SK-N-SH (cell line): Measurements from ENCODE around the gene HECW1. TPM values are rescaled to one million over a fixed set of nuclear protein-coding genes. Genes with fewer than 3 reads are reported as not detected.

Experiments
- CTCF ChIA-PET: fragments of 300-600, 350-600 bp; formaldehyde crosslinking; extraction: SDS; loops from one replicate; lab custom pipeline; 2021; lab: Yijun Ruan, JAX
- POLR2A ChIA-PET: fragments of 350-600 bp; sonication (Branson Sonifier 250); formaldehyde crosslinking; extraction: SDS; loops from one replicate; lab custom pipeline; 2020; ENCODE audit warnings: antibody characterized with exemption, inconsistent platforms; lab: Yijun Ruan, JAX
- DNase-seq: peaks from one replicate; pipeline ENCODE4 v3.0.0; 2012
- H2AFZ ChIP-seq: fragments of 200-600 bp; sonication (generic); 2 replicates; pipeline ENCODE4 v1.8.1; 2016; ENCODE audit warnings: antibody characterized with exemption, mild to moderate bottlenecking, low read depth
- H3F3A ChIP-seq: fragments of 200-600 bp; sonication (generic); replicated peaks from 2 replicates; pipeline ENCODE3; 2016; ENCODE audit warnings: antibody characterized with exemption, mild to moderate bottlenecking; ENCODE audit not compliant: insufficient read depth
- H3K27ac ChIP-seq, 2 experiments: fragments of 200-500 bp in 1 of 2; fragments of 200-600 bp in 1 of 2; sonication (Bioruptor generic) in 1 of 2; sonication (generic), shearing (Covaris generic) in 1 of 2; 2 replicates each; pipeline versions ENCODE4 v1.5.1 to v1.6.1; 2014 to 2016; ENCODE audit warnings: low read depth in 2 of 2, inconsistent platforms in 1 of 2, low read length in 1 of 2, mild to moderate bottlenecking in 1 of 2, mixed read lengths in 1 of 2
- H3K27me3 ChIP-seq: fragments of 200-600 bp; sonication (generic), shearing (Covaris generic); 2 replicates; pipeline ENCODE4 v1.6.1; 2016; ENCODE audit warnings: mixed run types; ENCODE audit not compliant: insufficient read depth
- H3K36me3 ChIP-seq, 2 experiments: fragments of 200-500 bp in 1 of 2; fragments of 200-600 bp in 1 of 2; sonication (Bioruptor generic) in 1 of 2; sonication (generic) in 1 of 2; replicated peaks in 1 of 2; 2 replicates each; pipeline versions ENCODE3 to v1.5.1; 2014 to 2016; ENCODE audit warnings: low read length in 1 of 2, mild to moderate bottlenecking in 1 of 2; ENCODE audit not compliant: insufficient read depth in 2 of 2, control insufficient read depth in 1 of 2
- H3K4me1 ChIP-seq, 2 experiments: fragments of 200-500 bp in 1 of 2; fragments of 200-600 bp in 1 of 2; sonication (Bioruptor generic) in 1 of 2; sonication (generic), shearing (Covaris generic) in 1 of 2; 2 replicates each; pipeline versions ENCODE4 v1.5.1 to v1.6.1; 2014 to 2016; ENCODE audit warnings: low read depth in 1 of 2, low read length in 1 of 2, mixed run types in 1 of 2; ENCODE audit not compliant: insufficient read depth in 2 of 2, control insufficient read depth in 1 of 2
- H3K4me2 ChIP-seq: fragments of 200-600 bp; sonication (generic), shearing (Covaris generic); 2 replicates; pipeline ENCODE4 v1.6.1; 2017; ENCODE audit warnings: mixed run types
- H3K4me3 ChIP-seq, 2 experiments: fragments of 200-500 bp in 1 of 2; fragments of 200-600 bp in 1 of 2; sonication (Bioruptor generic) in 1 of 2; sonication (generic), shearing (Covaris generic) in 1 of 2; 2 replicates each; pipeline versions ENCODE4 v1.5.1 to v1.8.1; 2014 to 2016; ENCODE audit warnings: low read depth in 2 of 2, inconsistent platforms in 1 of 2, low read length in 1 of 2, mild to moderate bottlenecking in 1 of 2, mixed read lengths in 1 of 2, moderate library complexity in 1 of 2
- H3K79me2 ChIP-seq: fragments of 200-600 bp; sonication (generic); 2 replicates; pipeline ENCODE4 v1.8.1; 2017; ENCODE audit warnings: mild to moderate bottlenecking; ENCODE audit not compliant: insufficient read depth
- H3K9ac ChIP-seq: fragments of 200-600 bp; sonication (generic); 2 replicates; pipeline ENCODE4 v1.6.1; 2017; ENCODE audit warnings: mixed run types
- H3K9me2 ChIP-seq: fragments of 200-600 bp; sonication (generic); 2 replicates; pipeline ENCODE4 v1.6.1; 2017; ENCODE audit warnings: mixed run types
- H3K9me3 ChIP-seq: fragments of 200-600 bp; sonication (generic); 2 replicates; pipeline ENCODE4 v1.6.1; 2017; ENCODE audit warnings: mixed run types, mild to moderate bottlenecking, moderate library complexity
- H4K20me1 ChIP-seq: fragments of 200-600 bp; sonication (generic); 2 replicates; pipeline ENCODE4 v1.6.1; 2017; ENCODE audit warnings: mild to moderate bottlenecking, mixed run types; ENCODE audit not compliant: insufficient read depth
- CHD2 ChIP-seq: fragments of 150-350 bp; IDR thresholded peaks from 2 replicates; pipeline ENCODE4 v1.6.1; 2018; ENCODE audit warnings: low read length; ENCODE audit not compliant: partially characterized antibody
- CTCF ChIP-seq: fragments of 200-600 bp; sonication (generic); IDR thresholded peaks from 2 replicates; pipeline ENCODE4 v1.6.1; 2017; ENCODE audit warnings: antibody characterized with exemption, mild to moderate bottlenecking, moderate library complexity
- EP300 ChIP-seq, 2 experiments: IDR thresholded peaks; 2 replicates each; pipeline versions ENCODE4 v1.4.0 to v1.6.1; 2012; ENCODE audit warnings: borderline replicate concordance in 1 of 2, low read depth in 1 of 2, low read length in 1 of 2
- FOSL2 ChIP-seq: IDR thresholded peaks from 2 replicates; pipeline ENCODE4 v1.4.0; 2012; ENCODE audit warnings: low read depth, mild to moderate bottlenecking, moderate library complexity, borderline replicate concordance
- IRF3 ChIP-seq: fragments of 150-350 bp; IDR thresholded peaks from 2 replicates; pipeline ENCODE4 v1.6.1; 2016; ENCODE audit warnings: mild to moderate bottlenecking, low read depth, low read length
- MEF2A ChIP-seq: IDR thresholded peaks from 2 replicates; pipeline ENCODE4 v1.4.0; 2012; ENCODE audit warnings: low read depth, borderline replicate concordance
- RAD21 ChIP-seq: IDR thresholded peaks from 2 replicates; pipeline ENCODE4 v1.6.1; 2012; ENCODE audit warnings: mild to moderate bottlenecking, low read length
- RXRA ChIP-seq: IDR thresholded peaks from 2 replicates; pipeline ENCODE4 v1.4.0; 2012; ENCODE audit warnings: low read depth, mild to moderate bottlenecking, borderline replicate concordance
- SMC3 ChIP-seq: IDR thresholded peaks from 2 replicates; pipeline ENCODE4 v1.6.1; 2012; ENCODE audit warnings: low read depth, low read length, improper control_type of control experiment
- USF2 ChIP-seq: fragments of 150-350 bp; IDR thresholded peaks from 2 replicates; pipeline ENCODE4 v1.6.1; 2017; ENCODE audit warnings: antibody characterized with exemption, low read length, low read depth, borderline replicate concordance
- WGBS: methylation state at CpG from one replicate; pipeline ENCODE4 v1.1.6; 2017; ENCODE audit warnings: low lambda C conversion rate; 5-methylcytosine and 5-hydroxymethylcytosine counted together
- polyA plus RNA-seq, 3 experiments: library from polyadenylated mRNA; depleted of rRNA; stranded (reverse); fragments of >200 nt; gene quantifications; 2 replicates each; pipeline ENCODE4 v1.2.3, GENCODE V29; 2012

HECW1 gene
- polyA plus RNA-seq, 1 of the 3 experiments (the other 2 are of a cell fraction): not detected

- POLR2A ChIA-PET: no interaction called here
Measured at GRCh38 chr7:43260980-43261878, 148.8 kb downstream of the HECW1 start.

GRCh38 chr7:43265139-43265538, 152.7 kb downstream of the HECW1 start:
- TF ChIP-seq EP300 (IDR thresholded peaks at IDR 0.05; ENCODE audit: borderline replicate concordance in 1 of 2, low read depth in 1 of 2, low read length in 1 of 2): no peak
- TF ChIP-seq RXRA: no peak
- TF ChIP-seq IRF3: no peak
- TF ChIP-seq MEF2A: no peak
- TF ChIP-seq, all 33 proteins: peak for 0
- Histone ChIP-seq H3K27me3 (peaks cover 27% of the 10 kb centered on the region; the same call in 1 of the 2 replicates), H3K4me2 (no peak overlapping the region), H3K9ac (no peak overlapping the region), H3K4me1 (no peaks in the 10 kb centered on the region), H3K27ac (no peak overlapping the region), H3K36me3 (no peaks in the 10 kb centered on the region), H4K20me1 (no peaks in the 10 kb centered on the region), H3K79me2 (no peaks in the 10 kb centered on the region), H2AFZ (no peak overlapping the region), H3K4me3 (no peak overlapping the region), H3F3A (no peaks in the 10 kb centered on the region), H3K9me3 (no peaks in the 10 kb centered on the region), H3K9me2 (no peaks in the 10 kb centered on the region)
- POLR2A ChIA-PET: no interaction called here
- WGBS: 70% methylated on average over 3 of the region's 3 CpGs
- CTCF ChIA-PET: interaction anchor here (0.7 to 4.5 kb wide), 4 partner anchors 15 to 435 kb away, joined by 3 to 17 read pairs (median 5); no protein-coding TSS in a partner anchor
- DNase-seq: no peak

More at GRCh38 chr7:43260980-43261878, 148.8 kb downstream of the HECW1 start:
- no peak overlapping the region for H2AFZ ChIP-seq
- CTCF ChIA-PET: interaction anchor here (0.6 to 4.1 kb wide), 60 partner anchors 10 to 1281 kb away, joined by 3 to 61 read pairs (median 4); partner anchors contain the start of genes MRPL32, PSMA2 and STK17A
- H3K9ac ChIP-seq: no peak overlapping the region
- H3K9me2 ChIP-seq: no peaks in the 10 kb centered on the region
- no peak overlapping the region for H3K27ac ChIP-seq
- no peaks in the 10 kb centered on the region for H3K79me2 ChIP-seq
- DNase-seq: peak; percentile 81
- H3K4me3 ChIP-seq: no peak overlapping the region; a peak in 1 of 4 replicates
- no peak overlapping the region for H3K4me2 ChIP-seq
- 20% methylated on average over 8 of the region's 8 CpGs for WGBS
- H3F3A ChIP-seq: no peaks in the 10 kb centered on the region
- no peaks in the 10 kb centered on the region for H3K4me1 ChIP-seq
- no peaks in the 10 kb centered on the region for H3K36me3 ChIP-seq
- no peaks in the 10 kb centered on the region for H3K9me3 ChIP-seq
- H3K27me3 ChIP-seq: peaks cover 9% of the 10 kb centered on the region; the same call in 1 of the 2 replicates
- TF ChIP-seq SMC3 (peak; percentile 87), CTCF (peak; percentile 100), CHD2 (peak; percentile 27), USF2 (no peak), FOSL2 (no peak), RAD21 (peak; percentile 89)
- no peaks in the 10 kb centered on the region for H4K20me1 ChIP-seq
